HepG2 (cell line): Measurements from ENCODE around the gene RSPRY1. TPM values are rescaled to one million over a fixed set of nuclear protein-coding genes. Genes with fewer than 3 reads are reported as not detected.

Source experiments
- DNMT1 ChIP-seq: sonication (generic); formaldehyde crosslinking; IDR thresholded peaks from 2 replicates; pipeline ENCODE4 v1.5.1; 2020; ENCODE audit warnings: mild to moderate bottlenecking, missing genetic modification reagents
- HMG20B ChIP-seq: conservative IDR thresholded peaks from 2 replicates; pipeline ENCODE4 v1.6.1; 2016; ENCODE audit warnings: missing genetic modification reagents, missing compliant biosample characterization
- KLF12 ChIP-seq: sonication (generic); formaldehyde crosslinking; IDR thresholded peaks from 2 replicates; pipeline ENCODE4 v1.4.0; 2020; ENCODE audit warnings: missing genetic modification reagents, borderline replicate concordance
- ZNF225 ChIP-seq: sonication (generic); formaldehyde crosslinking; IDR thresholded peaks from 2 replicates; pipeline ENCODE4 v1.4.0; 2020; ENCODE audit warnings: mild to moderate bottlenecking, missing genetic modification reagents
- polyA plus RNA-seq, 8 experiments: library from polyadenylated mRNA; depleted of rRNA in 3 of 8; stranded (reverse) in 7 of 8; unstranded in 1 of 8; fragments of >200 nt; fragmentation: Illumina TruSeq in 4 of 8; extraction: Trizol in 4 of 8; gene quantifications; 2 replicates each; pipeline versions ENCODE4 v1.2.1 to v1.2.3, GENCODE V29; 2011 to 2016; ENCODE audit warnings: low read depth in 4 of 8, missing spikeins in 1 of 8, mixed read lengths in 1 of 8; ENCODE audit not compliant: insufficient read depth in 1 of 8
- total RNA-seq, 5 experiments: library from RNA; depleted of rRNA; stranded (reverse); fragments of >200 nt; fragmentation: Illumina TruSeq; extraction: Trizol; gene quantifications; 2 replicates each; pipeline ENCODE4 v1.2.3, GENCODE V29; 2016; ENCODE audit warnings: low read depth in 1 of 5
- TF ChIP-seq, protein P1 (sequence below): sonication (generic); formaldehyde crosslinking; IDR thresholded peaks from 2 replicates; pipeline ENCODE4 v1.8.1; 2023; ENCODE audit warnings: mild to moderate bottlenecking, inconsistent platforms, moderate library complexity, missing genetic modification reagents, borderline replicate concordance
- TF ChIP-seq, protein P2 (sequence below): sonication (generic); formaldehyde crosslinking; IDR thresholded peaks from 2 replicates; pipeline ENCODE4 v1.8.0; 2023; ENCODE audit warnings: mild to moderate bottlenecking, missing genetic modification reagents
- TF ChIP-seq, protein P3 (sequence below): sonication (generic); formaldehyde crosslinking; IDR thresholded peaks from 2 replicates; pipeline ENCODE4 v1.5.0; 2020; ENCODE audit warnings: missing genetic modification reagents
- TF ChIP-seq, protein P4 (sequence below): sonication (generic); formaldehyde crosslinking; IDR thresholded peaks from 2 replicates; pipeline ENCODE4 v1.8.0; 2022; ENCODE audit warnings: mild to moderate bottlenecking, missing genetic modification reagents
- TF ChIP-seq, protein P5 (sequence below): IDR thresholded peaks from 2 replicates; pipeline ENCODE4 v1.6.1; 2016; ENCODE audit warnings: low read depth, control low read depth
- TF ChIP-seq, protein P6 (sequence below): sonication (generic); formaldehyde crosslinking; IDR thresholded peaks from 2 replicates; pipeline ENCODE4 v1.9.0; 2021; ENCODE audit warnings: mild to moderate bottlenecking, missing genetic modification reagents

RSPRY1 gene
- total and polyA plus RNA-seq, 2 of the 13 experiments (the other 11 are each of a cell fraction or from before 2014, with no cell fraction given) = 53.4 to 61.0 TPM

DNA sequence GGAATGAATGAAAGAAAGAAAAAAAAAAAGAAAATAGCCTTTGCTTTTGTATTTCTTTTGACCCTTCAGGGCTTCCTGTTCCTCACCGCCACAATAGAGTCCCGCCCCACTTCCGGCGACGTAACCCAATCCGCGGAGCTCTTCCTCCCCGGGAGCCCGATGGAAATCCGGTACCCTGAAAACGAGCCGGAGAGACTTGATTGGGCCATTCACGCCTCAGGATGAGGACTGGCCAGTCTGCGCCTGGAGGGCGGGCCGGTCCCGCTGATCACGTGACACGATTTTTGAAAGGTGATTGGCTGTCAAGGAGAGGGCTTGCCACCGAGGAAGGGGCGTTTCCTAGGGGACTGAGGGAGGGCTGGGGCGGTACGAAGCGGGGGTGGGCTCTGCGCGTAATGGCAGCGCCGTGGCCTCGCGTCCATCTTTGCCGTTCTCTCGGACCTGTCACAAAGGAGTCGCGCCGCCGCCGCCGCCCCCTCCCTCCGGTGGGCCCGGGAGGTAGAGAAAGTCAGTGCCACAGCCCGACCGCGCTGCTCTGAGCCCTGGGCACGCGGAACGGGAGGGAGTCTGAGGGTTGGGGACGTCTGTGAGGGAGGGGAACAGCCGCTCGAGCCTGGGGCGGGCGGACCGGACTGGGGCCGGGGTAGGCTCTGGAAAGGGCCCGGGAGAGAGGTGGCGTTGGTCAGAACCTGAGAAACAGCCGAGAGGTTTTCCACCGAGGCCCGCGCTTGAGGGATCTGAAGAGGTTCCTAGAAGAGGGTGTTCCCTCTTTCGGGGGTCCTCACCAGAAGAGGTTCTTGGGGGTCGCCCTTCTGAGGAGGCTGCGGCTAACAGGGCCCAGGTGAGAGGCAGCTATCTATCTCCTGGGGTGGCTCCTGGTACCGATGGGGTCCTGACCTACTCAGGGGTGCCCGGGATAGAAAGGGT is at the start of gene RSPRY1, which contains the start of gene PSME3IP1 (continued):
- TF ChIP-seq, protein P1, sequence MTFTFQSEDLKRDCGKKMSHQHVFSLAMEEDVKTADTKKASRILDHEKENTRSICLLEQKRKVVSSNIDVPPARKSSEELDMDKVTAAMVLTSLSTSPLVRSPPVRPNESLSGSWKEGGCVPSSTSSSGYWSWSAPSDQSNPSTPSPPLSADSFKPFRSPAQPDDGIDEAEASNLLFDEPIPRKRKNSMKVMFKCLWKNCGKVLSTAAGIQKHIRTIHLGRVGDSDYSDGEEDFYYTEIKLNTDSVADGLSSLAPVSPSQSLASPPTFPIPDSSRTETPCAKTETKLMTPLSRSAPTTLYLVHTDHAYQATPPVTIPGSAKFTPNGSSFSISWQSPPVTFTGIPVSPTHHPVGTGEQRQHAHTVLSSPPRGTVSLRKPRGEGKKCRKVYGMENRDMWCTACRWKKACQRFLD (CRISPR knock-in tag) = no peak
- peak; percentile 99 for TF ChIP-seq ZNF225
- TF ChIP-seq, protein P2, sequence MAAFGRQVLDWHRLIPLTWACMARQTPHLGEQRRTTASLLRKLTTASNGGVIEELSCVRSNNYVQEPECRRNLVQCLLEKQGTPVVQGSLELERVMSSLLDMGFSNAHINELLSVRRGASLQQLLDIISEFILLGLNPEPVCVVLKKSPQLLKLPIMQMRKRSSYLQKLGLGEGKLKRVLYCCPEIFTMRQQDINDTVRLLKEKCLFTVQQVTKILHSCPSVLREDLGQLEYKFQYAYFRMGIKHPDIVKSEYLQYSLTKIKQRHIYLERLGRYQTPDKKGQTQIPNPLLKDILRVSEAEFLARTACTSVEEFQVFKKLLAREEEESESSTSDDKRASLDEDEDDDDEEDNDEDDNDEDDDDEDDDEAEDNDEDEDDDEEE (CRISPR knock-in tag) = no peak
- TF ChIP-seq, protein P3, sequence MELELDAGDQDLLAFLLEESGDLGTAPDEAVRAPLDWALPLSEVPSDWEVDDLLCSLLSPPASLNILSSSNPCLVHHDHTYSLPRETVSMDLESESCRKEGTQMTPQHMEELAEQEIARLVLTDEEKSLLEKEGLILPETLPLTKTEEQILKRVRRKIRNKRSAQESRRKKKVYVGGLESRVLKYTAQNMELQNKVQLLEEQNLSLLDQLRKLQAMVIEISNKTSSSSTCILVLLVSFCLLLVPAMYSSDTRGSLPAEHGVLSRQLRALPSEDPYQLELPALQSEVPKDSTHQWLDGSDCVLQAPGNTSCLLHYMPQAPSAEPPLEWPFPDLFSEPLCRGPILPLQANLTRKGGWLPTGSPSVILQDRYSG (CRISPR knock-in tag) = 0 out of 2 replicates have a peak, but pooled peaks have one; percentile 32
- no peak; the same call in 1 of the 2 replicates for TF ChIP-seq KLF12 (CRISPR knock-in tag)
- no peak for TF ChIP-seq HMG20B (CRISPR knock-in tag)
- TF ChIP-seq, protein P4, sequence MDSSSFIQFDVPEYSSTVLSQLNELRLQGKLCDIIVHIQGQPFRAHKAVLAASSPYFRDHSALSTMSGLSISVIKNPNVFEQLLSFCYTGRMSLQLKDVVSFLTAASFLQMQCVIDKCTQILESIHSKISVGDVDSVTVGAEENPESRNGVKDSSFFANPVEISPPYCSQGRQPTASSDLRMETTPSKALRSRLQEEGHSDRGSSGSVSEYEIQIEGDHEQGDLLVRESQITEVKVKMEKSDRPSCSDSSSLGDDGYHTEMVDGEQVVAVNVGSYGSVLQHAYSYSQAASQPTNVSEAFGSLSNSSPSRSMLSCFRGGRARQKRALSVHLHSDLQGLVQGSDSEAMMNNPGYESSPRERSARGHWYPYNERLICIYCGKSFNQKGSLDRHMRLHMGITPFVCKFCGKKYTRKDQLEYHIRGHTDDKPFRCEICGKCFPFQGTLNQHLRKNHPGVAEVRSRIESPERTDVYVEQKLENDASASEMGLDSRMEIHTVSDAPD (CRISPR knock-in tag) = peak; percentile 25; the same call in 1 of the 2 replicates
- TF ChIP-seq, protein P5, sequence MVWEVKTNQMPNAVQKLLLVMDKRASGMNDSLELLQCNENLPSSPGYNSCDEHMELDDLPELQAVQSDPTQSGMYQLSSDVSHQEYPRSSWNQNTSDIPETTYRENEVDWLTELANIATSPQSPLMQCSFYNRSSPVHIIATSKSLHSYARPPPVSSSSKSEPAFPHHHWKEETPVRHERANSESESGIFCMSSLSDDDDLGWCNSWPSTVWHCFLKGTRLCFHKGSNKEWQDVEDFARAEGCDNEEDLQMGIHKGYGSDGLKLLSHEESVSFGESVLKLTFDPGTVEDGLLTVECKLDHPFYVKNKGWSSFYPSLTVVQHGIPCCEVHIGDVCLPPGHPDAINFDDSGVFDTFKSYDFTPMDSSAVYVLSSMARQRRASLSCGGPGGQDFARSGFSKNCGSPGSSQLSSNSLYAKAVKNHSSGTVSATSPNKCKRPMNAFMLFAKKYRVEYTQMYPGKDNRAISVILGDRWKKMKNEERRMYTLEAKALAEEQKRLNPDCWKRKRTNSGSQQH = no peak
- 0 out of 2 replicates have a peak, but pooled peaks have one; percentile 37 for TF ChIP-seq DNMT1
- TF ChIP-seq, protein P6, sequence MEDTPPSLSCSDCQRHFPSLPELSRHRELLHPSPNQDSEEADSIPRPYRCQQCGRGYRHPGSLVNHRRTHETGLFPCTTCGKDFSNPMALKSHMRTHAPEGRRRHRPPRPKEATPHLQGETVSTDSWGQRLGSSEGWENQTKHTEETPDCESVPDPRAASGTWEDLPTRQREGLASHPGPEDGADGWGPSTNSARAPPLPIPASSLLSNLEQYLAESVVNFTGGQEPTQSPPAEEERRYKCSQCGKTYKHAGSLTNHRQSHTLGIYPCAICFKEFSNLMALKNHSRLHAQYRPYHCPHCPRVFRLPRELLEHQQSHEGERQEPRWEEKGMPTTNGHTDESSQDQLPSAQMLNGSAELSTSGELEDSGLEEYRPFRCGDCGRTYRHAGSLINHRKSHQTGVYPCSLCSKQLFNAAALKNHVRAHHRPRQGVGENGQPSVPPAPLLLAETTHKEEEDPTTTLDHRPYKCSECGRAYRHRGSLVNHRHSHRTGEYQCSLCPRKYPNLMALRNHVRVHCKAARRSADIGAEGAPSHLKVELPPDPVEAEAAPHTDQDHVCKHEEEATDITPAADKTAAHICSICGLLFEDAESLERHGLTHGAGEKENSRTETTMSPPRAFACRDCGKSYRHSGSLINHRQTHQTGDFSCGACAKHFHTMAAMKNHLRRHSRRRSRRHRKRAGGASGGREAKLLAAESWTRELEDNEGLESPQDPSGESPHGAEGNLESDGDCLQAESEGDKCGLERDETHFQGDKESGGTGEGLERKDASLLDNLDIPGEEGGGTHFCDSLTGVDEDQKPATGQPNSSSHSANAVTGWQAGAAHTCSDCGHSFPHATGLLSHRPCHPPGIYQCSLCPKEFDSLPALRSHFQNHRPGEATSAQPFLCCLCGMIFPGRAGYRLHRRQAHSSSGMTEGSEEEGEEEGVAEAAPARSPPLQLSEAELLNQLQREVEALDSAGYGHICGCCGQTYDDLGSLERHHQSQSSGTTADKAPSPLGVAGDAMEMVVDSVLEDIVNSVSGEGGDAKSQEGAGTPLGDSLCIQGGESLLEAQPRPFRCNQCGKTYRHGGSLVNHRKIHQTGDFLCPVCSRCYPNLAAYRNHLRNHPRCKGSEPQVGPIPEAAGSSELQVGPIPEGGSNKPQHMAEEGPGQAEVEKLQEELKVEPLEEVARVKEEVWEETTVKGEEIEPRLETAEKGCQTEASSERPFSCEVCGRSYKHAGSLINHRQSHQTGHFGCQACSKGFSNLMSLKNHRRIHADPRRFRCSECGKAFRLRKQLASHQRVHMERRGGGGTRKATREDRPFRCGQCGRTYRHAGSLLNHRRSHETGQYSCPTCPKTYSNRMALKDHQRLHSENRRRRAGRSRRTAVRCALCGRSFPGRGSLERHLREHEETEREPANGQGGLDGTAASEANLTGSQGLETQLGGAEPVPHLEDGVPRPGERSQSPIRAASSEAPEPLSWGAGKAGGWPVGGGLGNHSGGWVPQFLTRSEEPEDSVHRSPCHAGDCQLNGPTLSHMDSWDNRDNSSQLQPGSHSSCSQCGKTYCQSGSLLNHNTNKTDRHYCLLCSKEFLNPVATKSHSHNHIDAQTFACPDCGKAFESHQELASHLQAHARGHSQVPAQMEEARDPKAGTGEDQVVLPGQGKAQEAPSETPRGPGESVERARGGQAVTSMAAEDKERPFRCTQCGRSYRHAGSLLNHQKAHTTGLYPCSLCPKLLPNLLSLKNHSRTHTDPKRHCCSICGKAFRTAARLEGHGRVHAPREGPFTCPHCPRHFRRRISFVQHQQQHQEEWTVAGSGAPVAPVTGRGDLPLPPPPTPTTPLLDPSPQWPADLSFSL (CRISPR knock-in tag) = no peak
